Neural progenitor cell (in vitro differentiated cells): ENCODE measurements around the gene AARSD1. TPM values are rescaled to one million over a fixed set of nuclear protein-coding genes. Genes with fewer than 3 reads are reported as not detected.
"Not testable (repeated sequence)": the region's sequence is repeated elsewhere in the genome, so short reads cannot be mapped to it uniquely, and the experiment has no call there.

Experiments
- DNase-seq: peaks from one replicate; pipeline ENCODE4 v3.0.0-alpha.2; 2016; ENCODE audit warnings: low spot score
- H2AFZ ChIP-seq: fragments of 200-600 bp; sonication (generic); replicated peaks from 2 replicates; pipeline ENCODE4 v1.6.1; 2016; ENCODE audit warnings: antibody characterized with exemption
- H3F3A ChIP-seq: fragments of 200-600 bp; sonication (generic); 2 replicates; pipeline ENCODE4 v1.6.1; 2016; ENCODE audit warnings: antibody characterized with exemption, low read depth
- H3K27ac ChIP-seq: fragments of 200-600 bp; sonication (generic); 2 replicates; pipeline ENCODE4 v1.5.1; 2016; ENCODE audit warnings: mild to moderate bottlenecking
- H3K27me3 ChIP-seq: fragments of 200-600 bp; sonication (generic); 2 replicates; pipeline ENCODE4 v1.6.1; 2016; ENCODE audit warnings: mild to moderate bottlenecking, moderate library complexity
- H3K36me3 ChIP-seq: fragments of 200-600 bp; sonication (generic); 2 replicates; pipeline ENCODE4 v1.5.1; 2016
- H3K4me1 ChIP-seq: fragments of 200-600 bp; sonication (generic); 2 replicates; pipeline ENCODE4 v1.6.1; 2016; ENCODE audit warnings: mixed run types
- H3K4me2 ChIP-seq: fragments of 200-600 bp; sonication (generic); 2 replicates; pipeline ENCODE4 v1.6.1; 2016
- H3K4me3 ChIP-seq: fragments of 200-600 bp; sonication (generic); 2 replicates; pipeline ENCODE4 v1.5.1; 2016
- H3K79me2 ChIP-seq: fragments of 200-600 bp; sonication (generic); 2 replicates; pipeline ENCODE4 v1.6.1; 2016; ENCODE audit warnings: low read depth
- H3K9ac ChIP-seq: fragments of 200-600 bp; sonication (generic); 2 replicates; pipeline ENCODE4 v1.6.1; 2016
- H3K9me3 ChIP-seq: fragments of 200-600 bp; sonication (generic); 2 replicates; pipeline ENCODE4 v1.5.1; 2016; ENCODE audit warnings: low read depth
- H4K20me1 ChIP-seq: fragments of 200-600 bp; sonication (generic); 2 replicates; pipeline ENCODE4 v1.6.1; 2016; ENCODE audit warnings: low read depth
- H3K27ac Mint-ChIP-seq: 3 replicates; pipeline ENCODE4 v1.8.0; 2021; ENCODE audit warnings: mixed read lengths
- H3K27me3 Mint-ChIP-seq: 2 replicates; pipeline ENCODE4 v1.8.0; 2022; ENCODE audit warnings: low read depth, mild to moderate bottlenecking, inconsistent platforms, moderate library complexity, mixed read lengths; ENCODE audit not compliant: insufficient read depth
- H3K36me3 Mint-ChIP-seq: 3 replicates; pipeline ENCODE4 v1.8.0; 2021; ENCODE audit warnings: mixed read lengths
- H3K4me1 Mint-ChIP-seq: 3 replicates; pipeline ENCODE4 v1.8.0; 2021; ENCODE audit warnings: mixed read lengths
- H3K4me3 Mint-ChIP-seq: 3 replicates; pipeline ENCODE4 v1.8.0; 2021; ENCODE audit warnings: mild to moderate bottlenecking, moderate library complexity, mixed read lengths
- H3K9me3 Mint-ChIP-seq: 3 replicates; pipeline ENCODE4 v1.8.0; 2020; ENCODE audit warnings: mixed read lengths
- CTCF ChIP-seq: fragments of 200-600 bp; sonication (generic); IDR thresholded peaks from 2 replicates; pipeline ENCODE4 v1.5.1; 2017; ENCODE audit warnings: antibody characterized with exemption, mild to moderate bottlenecking
- EZH2 ChIP-seq: fragments of 200-600 bp; sonication (generic); IDR thresholded peaks from 2 replicates; pipeline ENCODE4 v1.6.1; 2017; ENCODE audit warnings: antibody characterized with exemption, mild to moderate bottlenecking, moderate library complexity
- EZH2phosphoT487 ChIP-seq: fragments of 200-600 bp; sonication (generic); IDR thresholded peaks from 2 replicates; pipeline ENCODE4 v1.6.1; 2017; ENCODE audit warnings: antibody characterized with exemption
- total RNA-seq: library from RNA; depleted of rRNA; stranded (reverse); fragments of >200 nt; gene quantifications from 2 replicates; pipeline ENCODE4 v1.2.3, GENCODE V29; 2015; ENCODE audit warnings: low replicate concordance

Gene AARSD1
- total RNA-seq, 1 donor from 2014 or later: 23.7 TPM

- no peak overlapping the region for H3K27ac Mint-ChIP-seq
- Histone ChIP-seq H2AFZ (no peak overlapping the region), H3K9ac (no peak overlapping the region), H3K36me3 (no peaks in the 10 kb centered on the region), H3K79me2 (no peaks in the 10 kb centered on the region), H3K27me3 (no peaks in the 10 kb centered on the region), H3K4me3 (no peak overlapping the region), H3F3A (peaks cover 10% of the 10 kb centered on the region), H3K4me1 (peaks cover 7% of the 10 kb centered on the region), H3K9me3 (no peaks in the 10 kb centered on the region), H3K27ac (no peak overlapping the region), H4K20me1 (no peaks in the 10 kb centered on the region), H3K4me2 (no peak overlapping the region)
- no peak for DNase-seq
- H3K9me3 Mint-ChIP-seq: no peaks in the 10 kb centered on the region
- H3K4me1 Mint-ChIP-seq: peaks cover 9% of the 10 kb centered on the region
- H3K27me3 Mint-ChIP-seq: peaks cover 4% of the 10 kb centered on the region
- no peaks in the 10 kb centered on the region for H3K36me3 Mint-ChIP-seq
- TF ChIP-seq EZH2phosphoT487 (no peak), CTCF (no peak), EZH2 (no peak)
- H3K4me3 Mint-ChIP-seq: no peak overlapping the region
Measured at GRCh38 chr17:42975265-42975664, 11.0 kb upstream of the AARSD1 start.

DNA sequence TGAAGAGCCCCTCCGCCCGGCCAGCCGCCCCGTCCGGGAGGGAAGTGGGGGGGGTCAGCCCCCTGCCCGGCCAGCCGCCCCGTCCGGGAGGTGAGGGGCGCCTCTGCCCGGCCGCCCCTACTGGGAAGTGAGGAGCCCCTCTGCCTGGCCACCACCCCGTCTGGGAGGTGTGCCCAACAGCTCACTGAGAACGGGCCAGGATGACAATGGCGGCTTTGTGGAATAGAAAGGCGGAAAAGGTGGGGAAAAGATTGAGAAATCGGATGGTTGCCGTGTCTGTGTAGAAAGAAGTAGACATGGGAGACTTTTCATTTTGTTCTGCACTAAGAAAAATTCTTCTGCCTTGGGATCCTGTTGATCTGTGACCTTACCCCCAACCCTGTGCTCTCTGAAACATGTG is 9.1 kb upstream of the AARSD1 start:
- H3K4me3 Mint-ChIP-seq, H3K4me2 ChIP-seq, H3K27ac ChIP-seq, H3F3A ChIP-seq, H4K20me1 ChIP-seq, H3K4me3 ChIP-seq, DNase-seq, H3K27ac Mint-ChIP-seq, H3K9me3 Mint-ChIP-seq, H3K4me1 ChIP-seq, H3K36me3 ChIP-seq, H3K4me1 Mint-ChIP-seq, H3K9ac ChIP-seq, H3K9me3 ChIP-seq, H2AFZ ChIP-seq, H3K27me3 ChIP-seq, H3K27me3 Mint-ChIP-seq, H3K36me3 Mint-ChIP-seq, H3K79me2 ChIP-seq: not testable (repeated sequence)

- Histone ChIP-seq H3K36me3 (no peaks in the 10 kb centered on the region), H3K79me2 (no peaks in the 10 kb centered on the region), H3K9ac (no peak overlapping the region), H3K9me3 (no peaks in the 10 kb centered on the region), H3K4me3 (no peak overlapping the region), H3F3A (peaks cover 15% of the 10 kb centered on the region), H3K4me1 (no peaks in the 10 kb centered on the region), H4K20me1 (no peaks in the 10 kb centered on the region), H2AFZ (no peak overlapping the region), H3K27me3 (no peaks in the 10 kb centered on the region), H3K4me2 (no peak overlapping the region), H3K27ac (no peak overlapping the region)
- Mint-ChIP-seq H3K27ac (no peak overlapping the region), H3K4me3 (no peak overlapping the region), H3K4me1 (no peaks in the 10 kb centered on the region), H3K36me3 (no peaks in the 10 kb centered on the region), H3K9me3 (no peaks in the 10 kb centered on the region), H3K27me3 (no peaks in the 10 kb centered on the region)
- TF ChIP-seq EZH2phosphoT487 (no peak), CTCF (no peak), EZH2 (no peak)
- DNase-seq: no peak
Measured at GRCh38 chr17:42971589-42971988, 7.3 kb upstream of the AARSD1 start.

- H3K79me2 ChIP-seq: no peaks in the 10 kb centered on the region
- Mint-ChIP-seq H3K27me3 (peaks cover 2% of the 10 kb centered on the region), H3K9me3 (no peaks in the 10 kb centered on the region), H3K27ac (no peak overlapping the region), H3K4me3 (no peak overlapping the region), H3K4me1 (peaks cover 6% of the 10 kb centered on the region), H3K36me3 (no peaks in the 10 kb centered on the region)
- H4K20me1 ChIP-seq: no peaks in the 10 kb centered on the region
- no peaks in the 10 kb centered on the region for H3K27me3 ChIP-seq
- TF ChIP-seq EZH2phosphoT487: no peak
- no peak for TF ChIP-seq EZH2
- TF ChIP-seq CTCF: no peak
- no peak overlapping the region for H3K9ac ChIP-seq
- H3K4me2 ChIP-seq: no peak overlapping the region
- no peak overlapping the region for H2AFZ ChIP-seq
- peaks cover 27% of the 10 kb centered on the region for H3F3A ChIP-seq
- no peaks in the 10 kb centered on the region for H3K4me1 ChIP-seq
- DNase-seq: no peak
- H3K9me3 ChIP-seq: no peaks in the 10 kb centered on the region
- no peak overlapping the region for H3K27ac ChIP-seq
- no peaks in the 10 kb centered on the region for H3K36me3 ChIP-seq
- no peak overlapping the region for H3K4me3 ChIP-seq
Measured at GRCh38 chr17:42969001-42969581, 4.8 kb upstream of the AARSD1 start.
